Urothelium cell line (cell line): ENCODE results near the gene LYZ.
"Not testable (repeated sequence)": the region's sequence is repeated elsewhere in the genome, so short reads cannot be mapped to it uniquely, and the experiment has no call there.

Experiments used
- DNase-seq: peaks from one replicate; pipeline ENCODE4 v3.0.0; 2011; ENCODE audit warnings: low spot score, mixed read lengths
- FAIRE-seq: peaks from 2 replicates; lab custom pipeline; 2011; peaks lifted over from hg19 to GRCh38; lab: Jason Lieb, UNC

Gene LYZ

GRCh38 chr12:69348162-69348938 is at the start of gene LYZ:
LYZ (plus strand) TSS chr12:69348381; CDS start chr12:69348409, 28 bp downstream.
- no peak for DNase-seq
- no peak for FAIRE-seq

DNA sequence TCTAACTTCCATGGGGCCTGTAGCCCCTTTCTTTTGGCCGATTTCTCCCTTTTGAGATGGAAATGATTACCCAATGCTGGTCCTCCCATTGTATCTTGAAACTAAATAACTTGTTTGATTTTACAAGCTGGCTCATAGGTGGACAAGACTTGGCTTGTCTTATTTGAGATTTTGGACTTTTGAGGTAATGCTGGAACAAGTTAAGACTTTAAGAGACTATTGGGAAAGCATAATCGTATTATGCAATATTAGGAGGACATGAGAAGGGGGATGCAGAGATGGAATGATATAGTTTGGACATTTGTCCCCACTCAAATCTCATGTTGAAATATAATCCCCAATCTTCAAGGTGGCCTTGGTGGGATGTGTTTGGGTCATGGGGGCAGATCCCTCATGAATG is 49.2 kb upstream of the LYZ start:
- FAIRE-seq, result no peak
- DNase-seq, result no peak

DNA sequence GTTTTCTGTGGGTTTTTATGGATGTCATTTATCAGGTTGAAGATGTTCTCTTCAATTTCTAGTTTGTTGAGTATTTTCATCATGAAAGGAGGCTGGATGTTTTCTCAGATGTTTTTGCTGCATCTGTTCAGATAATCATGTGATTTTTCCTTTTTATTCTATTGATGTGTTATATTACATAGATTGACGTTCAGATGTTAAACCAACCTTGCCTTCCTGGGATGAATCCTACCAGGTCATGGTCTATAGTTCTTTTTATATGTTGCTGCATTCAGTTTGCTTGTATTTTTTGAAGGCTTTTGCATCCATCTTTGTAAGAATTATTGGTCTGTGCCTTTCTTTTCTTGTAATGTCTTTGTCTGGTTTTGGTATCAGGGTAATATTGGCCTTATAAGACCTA is 43.9 kb upstream of the LYZ start:
- FAIRE-seq (no peak), DNase-seq (no peak)

DNA sequence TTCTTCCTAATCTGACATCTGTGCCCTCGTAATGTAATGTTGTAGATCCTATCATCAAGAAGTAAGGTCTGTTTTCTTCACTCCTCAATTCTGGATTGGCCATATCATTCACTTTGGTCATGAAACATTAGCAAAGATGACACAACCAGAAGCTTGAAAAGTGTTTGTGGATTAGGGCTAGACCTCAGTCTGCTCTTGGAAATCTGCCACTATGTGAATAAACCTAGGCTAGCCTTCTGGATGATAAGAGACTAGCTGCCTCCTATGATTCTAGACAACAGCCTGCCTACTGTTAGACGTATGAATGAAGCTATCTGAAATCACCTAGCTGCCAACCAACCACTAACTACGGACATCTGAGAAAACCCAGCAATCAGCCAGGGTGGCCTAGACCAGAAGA is 38.7 kb upstream of the LYZ start:
- no peak for FAIRE-seq
- no peak for DNase-seq

- DNase-seq, result no peak
- FAIRE-seq, result no peak
Measured at GRCh38 chr12:69313209-69313608, 35.0 kb upstream of the LYZ start.

- not testable (repeated sequence) for FAIRE-seq, DNase-seq
Measured at GRCh38 chr12:69316784-69317183, 31.4 kb upstream of the LYZ start.

DNA sequence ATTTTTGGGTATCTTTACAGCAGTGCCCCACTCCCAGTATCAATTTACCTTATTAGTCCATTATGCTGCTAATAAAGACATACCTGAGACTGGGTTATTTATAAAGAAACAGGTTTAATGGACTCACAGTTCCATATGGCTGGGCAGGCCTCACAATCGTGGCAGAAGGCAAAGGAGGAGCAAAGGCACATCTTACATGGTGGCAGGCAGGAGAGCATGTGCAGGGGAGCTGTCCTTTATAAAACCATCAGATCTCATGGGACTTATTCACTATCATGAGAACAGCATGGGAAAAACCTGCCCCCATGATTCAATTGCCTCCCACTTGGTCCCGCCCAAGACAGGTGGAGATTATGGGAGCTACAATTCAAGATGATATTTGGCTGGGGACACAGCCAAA is 30.9 kb upstream of the LYZ start:
- not testable (repeated sequence) for FAIRE-seq, DNase-seq

GRCh38 chr12:69318225-69318624 is 30.0 kb upstream of the LYZ start:
- no peak for DNase-seq
- no peak for FAIRE-seq

GRCh38 chr12:69321351-69321750 is 26.8 kb upstream of the LYZ start:
- DNase-seq, result no peak
- FAIRE-seq, result no peak

- FAIRE-seq, result no peak
- no peak for DNase-seq
Measured at GRCh38 chr12:69324797-69325466, 23.2 kb upstream of the LYZ start.

GRCh38 chr12:69328426-69328825 is 19.8 kb upstream of the LYZ start:
- FAIRE-seq, result no peak

DNA sequence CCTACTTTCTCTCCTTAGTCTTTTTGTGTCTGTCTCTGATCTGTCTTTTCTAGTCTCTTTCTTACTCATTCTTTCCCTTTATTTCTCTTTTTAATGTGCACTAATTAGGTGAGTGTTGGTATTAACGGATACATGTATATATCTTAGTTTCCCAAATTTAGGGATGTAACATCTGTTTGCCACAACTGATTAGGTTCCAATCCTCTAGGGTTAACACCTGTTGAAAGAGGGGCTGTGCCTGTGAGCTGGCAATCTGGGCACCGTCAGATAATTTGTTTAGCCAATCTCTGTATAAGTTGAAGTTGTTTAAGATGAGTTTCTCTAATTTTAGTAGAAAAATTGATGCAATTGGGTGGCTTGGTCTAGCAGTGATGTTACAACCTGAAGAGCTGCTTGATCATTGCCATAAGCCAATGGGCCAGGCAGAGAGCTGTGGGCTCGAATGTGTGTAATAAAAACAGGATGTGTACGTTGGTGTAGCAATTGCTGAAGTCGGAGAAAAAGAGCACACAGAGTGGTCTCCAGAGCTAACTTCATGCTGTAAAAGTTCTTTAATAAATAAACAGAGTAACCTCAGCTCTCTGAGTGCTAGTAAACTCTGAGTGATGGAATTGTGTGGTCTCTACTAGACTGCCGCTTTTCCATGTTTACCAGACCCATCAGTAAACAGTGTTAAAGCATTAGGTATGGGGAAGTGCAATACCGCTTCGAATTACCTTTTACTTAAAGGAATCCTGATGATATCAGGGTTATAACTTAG is 18.3 kb upstream of the LYZ start:
- no peak for DNase-seq
- FAIRE-seq, result no peak

More at GRCh38 chr12:69328426-69328825, 19.8 kb upstream of the LYZ start:
- no peak for DNase-seq

- FAIRE-seq, result no peak
- DNase-seq, result peak; percentile 12
Measured at GRCh38 chr12:69330475-69331473, 17.4 kb upstream of the LYZ start.

- DNase-seq (no peak), FAIRE-seq (no peak)
Measured at GRCh38 chr12:69331519-69331908, 16.7 kb upstream of the LYZ start.

DNA sequence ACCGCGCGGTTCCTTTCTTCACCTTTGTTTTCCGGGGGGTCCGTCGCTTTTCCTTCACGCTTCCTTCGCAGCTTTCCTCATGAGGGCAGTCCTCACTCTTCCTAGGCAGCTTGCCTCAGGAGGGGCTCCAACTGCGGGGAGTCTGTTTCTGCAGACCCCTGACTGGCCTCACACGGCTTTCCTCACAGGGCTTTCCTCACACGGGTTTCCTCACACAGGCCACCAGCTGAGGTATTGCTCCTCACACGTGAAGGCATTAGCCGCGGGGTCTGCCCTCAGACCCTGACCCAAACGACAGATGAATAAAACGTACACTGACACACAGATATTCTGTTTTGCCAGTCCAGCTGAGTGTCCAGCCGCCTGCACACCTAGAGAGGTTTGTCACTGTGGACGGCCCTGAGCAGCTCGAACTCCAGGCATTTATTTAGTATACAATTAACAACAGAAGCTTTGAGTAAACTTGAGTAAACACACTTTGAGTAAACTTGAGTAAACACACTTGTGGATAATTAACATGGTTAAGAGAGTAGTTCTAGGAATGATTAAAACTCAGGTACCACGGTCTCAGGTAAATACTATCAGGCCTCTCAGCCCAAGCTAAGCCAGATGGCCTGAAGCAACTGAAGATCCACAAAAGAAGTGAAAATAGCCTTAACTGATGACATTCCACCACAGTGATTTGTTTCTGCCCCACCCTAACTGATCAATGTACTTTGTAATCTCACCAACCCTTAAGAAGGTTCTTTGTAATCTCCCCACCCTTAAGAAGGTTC is 16.1 kb upstream of the LYZ start:
- FAIRE-seq (no peak), DNase-seq (no peak)

GRCh38 chr12:69332815-69333358 is 15.3 kb upstream of the LYZ start:
- DNase-seq, result no peak
- no peak for FAIRE-seq

- DNase-seq (no peak), FAIRE-seq (no peak)
Measured at GRCh38 chr12:69334158-69334557, 14.0 kb upstream of the LYZ start.

- DNase-seq (no peak), FAIRE-seq (no peak)
Measured at GRCh38 chr12:69337311-69338090, 10.7 kb upstream of the LYZ start.
